CD4-positive, alpha-beta T cell (primary cell): Measurements from ENCODE around the gene USP35. TPM values are rescaled to one million over a fixed set of nuclear protein-coding genes. Genes with fewer than 3 reads are reported as not detected.

Experiments
- ATAC-seq: fragments of 200-7000 bp; cut with Tn5 transposase; one replicate; pipeline ENCODE4 v1.10.0; 2022; ENCODE audit warnings: mild to moderate bottlenecking; ENCODE audit not compliant: poor library complexity
- CTCF ChIA-PET: fragments of 350-600 bp; sonication (Branson Sonifier 250); formaldehyde crosslinking; loops from one replicate; lab custom pipeline; 2021; ENCODE audit warnings: antibody characterized with exemption, inconsistent platforms; lab: Charles Lee
- POLR2A ChIA-PET: fragments of 350-600 bp; sonication (Branson Sonifier 250); formaldehyde crosslinking; loops from one replicate; lab custom pipeline; 2021; ENCODE audit warnings: antibody characterized with exemption, inconsistent platforms; lab: Charles Lee
- DNase-seq, 14 experiments: peaks; one replicate each; pipeline ENCODE4 v3.0.0-alpha.2; 2013 to 2020; ENCODE audit warnings: mixed read lengths in 2 of 14
- H3K27ac ChIP-seq, 2 donors: one replicate each; pipeline versions ENCODE4 v1.5.1 to v1.7.0; 2013; ENCODE audit warnings: low read length in 2 of 2, low read depth in 1 of 2, mild to moderate bottlenecking in 1 of 2
- H3K27me3 ChIP-seq, 2 experiments: 1 replicate in 1 of 2; 2 replicates in 1 of 2; pipeline versions ENCODE4 v1.6.1 to v1.7.0; 2013; ENCODE audit warnings: low read length in 2 of 2, control low read depth in 1 of 2, mild to moderate bottlenecking in 1 of 2, moderate library complexity in 1 of 2; ENCODE audit not compliant: insufficient read depth in 2 of 2, control insufficient read depth in 1 of 2
- H3K36me3 ChIP-seq: one replicate; pipeline ENCODE4 v1.6.1; 2013; ENCODE audit warnings: low read length, control low read depth; ENCODE audit not compliant: insufficient read depth
- H3K4me1 ChIP-seq: one replicate; pipeline ENCODE4 v1.6.1; 2013; ENCODE audit warnings: low read length, control low read depth; ENCODE audit not compliant: insufficient read depth
- H3K4me3 ChIP-seq: one replicate; pipeline ENCODE4 v1.5.1; 2013; ENCODE audit warnings: mild to moderate bottlenecking, low read length, moderate library complexity
- H3K9me3 ChIP-seq, 2 experiments: 1 replicate in 1 of 2; 2 replicates in 1 of 2; pipeline versions ENCODE4 v1.6.1 to v1.7.0; 2013; ENCODE audit warnings: low read length in 2 of 2, mild to moderate bottlenecking in 2 of 2, control low read depth in 1 of 2, moderate library complexity in 1 of 2; ENCODE audit not compliant: control insufficient read depth in 1 of 2, insufficient read depth in 1 of 2
- H3K27ac Mint-ChIP-seq: one replicate; pipeline ENCODE4 v1.8.0; 2020; ENCODE audit warnings: mixed read lengths
- H3K27me3 Mint-ChIP-seq: one replicate; pipeline ENCODE4 v1.8.0; 2021; ENCODE audit warnings: mixed read lengths
- H3K36me3 Mint-ChIP-seq: one replicate; pipeline ENCODE4 v1.8.0; 2021; ENCODE audit warnings: low read depth, mixed read lengths
- H3K4me1 Mint-ChIP-seq: one replicate; pipeline ENCODE4 v1.8.0; 2021; ENCODE audit warnings: low read depth, mixed read lengths
- H3K4me3 Mint-ChIP-seq: one replicate; pipeline ENCODE4 v1.8.0; 2020; ENCODE audit warnings: mild to moderate bottlenecking, mixed read lengths
- H3K9me3 Mint-ChIP-seq: one replicate; pipeline ENCODE4 v1.8.0; 2020; ENCODE audit warnings: mixed read lengths
- CTCF ChIP-seq: fragments of 200-600 bp; IDR thresholded peaks from one replicate; pipeline ENCODE4 v1.8.0; 2022; ENCODE audit warnings: antibody characterized with exemption, mild to moderate bottlenecking
- intact Hi-C, 2 experiments: fragments of 100-400 bp; cut with DNase I in 1 of 2; cut with micrococcal nuclease in 1 of 2; formaldehyde crosslinking; loops; one replicate each; pipeline versions ENCODE4 v1.15.1 to v1.9.0; 2023 to 2025; cut with DNase I, micrococcal nuclease
- total RNA-seq, 174 experiments: library from RNA in 2 of 174; stranded (reverse) in 2 of 174; gene quantifications; one replicate each; pipeline ENCODE4 v1.2.3 and lab custom pipeline; 2021 to 2026

USP35 gene
- total RNA-seq, 2 experiments from 2014 or later = 29.2 to 33.1 TPM

GRCh38 chr11:78195917-78196560 lies 7.3 kb downstream of the USP35 start:
- H3K36me3 ChIP-seq = peaks cover 13% of the 10 kb centered on the region
- no peak for DNase-seq
- Mint-ChIP-seq H3K9me3 (no peaks in the 10 kb centered on the region), H3K36me3 (peaks cover 24% of the 10 kb centered on the region), H3K4me3 (no peak overlapping the region), H3K4me1 (peaks cover 46% of the 10 kb centered on the region), H3K27ac (no peak overlapping the region), H3K27me3 (no peaks in the 10 kb centered on the region)
- H3K27me3 ChIP-seq = no peaks in the 10 kb centered on the region
- H3K9me3 ChIP-seq = no peaks in the 10 kb centered on the region
- POLR2A ChIA-PET = interaction anchor here (1.6 kb wide), 1 partner anchor 57 kb away, joined by 4 read pairs; the partner anchor contains the start of gene ALG8
- intact Hi-C loops = no loop called here
- ATAC-seq = no peak
- peaks cover 29% of the 10 kb centered on the region for H3K4me1 ChIP-seq
- H3K27ac ChIP-seq = no peak overlapping the region
- no peak for TF ChIP-seq CTCF
- H3K4me3 ChIP-seq = no peak overlapping the region
- CTCF ChIA-PET = no interaction called here

GRCh38 chr11:78196661-78197091 lies 8.0 kb downstream of the USP35 start:
- Mint-ChIP-seq H3K36me3 (peaks cover 30% of the 10 kb centered on the region), H3K9me3 (no peaks in the 10 kb centered on the region), H3K4me3 (no peak overlapping the region), H3K27me3 (no peaks in the 10 kb centered on the region), H3K27ac (peak overlapping the region; percentile 67), H3K4me1 (peaks cover 47% of the 10 kb centered on the region)
- intact Hi-C loops = no loop called here
- Histone ChIP-seq H3K4me3 (no peak overlapping the region), H3K27me3 (no peaks in the 10 kb centered on the region), H3K4me1 (peaks cover 30% of the 10 kb centered on the region), H3K36me3 (peaks cover 13% of the 10 kb centered on the region), H3K9me3 (no peaks in the 10 kb centered on the region), H3K27ac (no peak overlapping the region)
- no peak for TF ChIP-seq CTCF
- ATAC-seq = no peak
- no peak for DNase-seq
- ChIA-PET CTCF (no interaction called here), POLR2A (interaction anchor here (1.6 kb wide), 1 partner anchor 58 kb away, joined by 4 read pairs; the partner anchor contains the start of gene ALG8)

GRCh38 chr11:78197816-78198215 lies 9.1 kb downstream of the USP35 start:
- Histone ChIP-seq H3K4me1 (peaks cover 37% of the 10 kb centered on the region), H3K4me3 (no peak overlapping the region), H3K9me3 (no peaks in the 10 kb centered on the region), H3K27ac (no peak overlapping the region), H3K36me3 (peaks cover 13% of the 10 kb centered on the region), H3K27me3 (no peaks in the 10 kb centered on the region)
- DNase-seq (no peak), ATAC-seq (no peak)
- no peaks in the 10 kb centered on the region for H3K27me3 Mint-ChIP-seq
- CTCF ChIA-PET = no interaction called here
- H3K9me3 Mint-ChIP-seq = no peaks in the 10 kb centered on the region
- no peak for TF ChIP-seq CTCF
- H3K36me3 Mint-ChIP-seq = peaks cover 34% of the 10 kb centered on the region
- H3K4me1 Mint-ChIP-seq = peaks cover 53% of the 10 kb centered on the region
- POLR2A ChIA-PET = interaction anchor here (0.6 kb wide), 1 partner anchor 58 kb away, joined by 3 read pairs; the partner anchor contains the start of gene ALG8
- no peak overlapping the region for H3K4me3 Mint-ChIP-seq
- intact Hi-C loops = no loop called here
- peak overlapping the region; percentile 67 for H3K27ac Mint-ChIP-seq
